ENCODE measurements around the gene NFKB1. TPM values are rescaled to one million over a fixed set of nuclear protein-coding genes. Genes with fewer than 3 reads are reported as not detected.

NFKB1 gene
- total and polyA plus RNA-seq, 2 donors (not counting 1 experiment from before 2014, with no cell fraction given): 20.9 to 32.5 TPM

GRCh38 chr4:102604222-102604940 is 103.2 kb downstream of the NFKB1 start:
- H3K79me2 ChIP-seq (ENCODE audit: control insufficient read depth, insufficient read depth, low read length): no peaks in the 10 kb centered on the region
- H3K4me3 ChIP-seq (replicated peaks in 1 of 4; ENCODE audit: control extremely low read depth in 1 of 4, insufficient read depth in 1 of 4, low read depth in 3 of 4, low read length in 4 of 4): no peak overlapping the region
- peaks cover 1% of the 10 kb centered on the region for H3K36me3 ChIP-seq (ENCODE audit: control insufficient read depth, insufficient read depth, low read length)
- DNase-seq (ENCODE audit: low read depth in 2 of 2): no peak
- H3K27me3 ChIP-seq (ENCODE audit: control insufficient read depth, insufficient read depth, low read length): no peaks in the 10 kb centered on the region
- no peaks in the 10 kb centered on the region for H3K4me1 ChIP-seq (ENCODE audit: control insufficient read depth, extremely low read depth, insufficient read depth, low read length)
- H3K4me2 ChIP-seq (ENCODE audit: extremely low read depth, insufficient read depth, low read length): no peak overlapping the region
- H4K20me1 ChIP-seq (ENCODE audit: control insufficient read depth, extremely low read depth, insufficient read depth, low read length): no peaks in the 10 kb centered on the region
- no peak overlapping the region for H2AFZ ChIP-seq (ENCODE audit: low read length)
- H3K27ac ChIP-seq (ENCODE audit: insufficient read depth, low read length): no peak overlapping the region
- H3K9me3 ChIP-seq (ENCODE audit: control insufficient read depth, insufficient read depth, low read depth, low read length): no peaks in the 10 kb centered on the region
- TF ChIP-seq CTCF (conservative IDR thresholded peaks at IDR 0.05 in 1 of 2, IDR thresholded peaks at IDR 0.05 in 1 of 2; ENCODE audit: low read depth in 1 of 2, low read length in 2 of 2) (no peak), EZH2 (IDR thresholded peaks at IDR 0.05; ENCODE audit: low read length, missing control alignments) (no peak)
- H3K9ac ChIP-seq (ENCODE audit: insufficient read depth, low read length): no peak overlapping the region

GRCh38 chr4:102606261-102606660 is 105.1 kb downstream of the NFKB1 start:
- Histone ChIP-seq H3K36me3 (ENCODE audit: control insufficient read depth, insufficient read depth, low read length) (peaks cover 4% of the 10 kb centered on the region), H4K20me1 (ENCODE audit: control insufficient read depth, extremely low read depth, insufficient read depth, low read length) (no peaks in the 10 kb centered on the region), H3K9me3 (ENCODE audit: control insufficient read depth, insufficient read depth, low read depth, low read length) (no peaks in the 10 kb centered on the region), H3K9ac (ENCODE audit: insufficient read depth, low read length) (no peak overlapping the region), H3K27ac (ENCODE audit: insufficient read depth, low read length) (no peak overlapping the region), H3K27me3 (ENCODE audit: control insufficient read depth, insufficient read depth, low read length) (no peaks in the 10 kb centered on the region), H3K79me2 (ENCODE audit: control insufficient read depth, insufficient read depth, low read length) (no peaks in the 10 kb centered on the region), H2AFZ (ENCODE audit: low read length) (no peak overlapping the region), H3K4me1 (ENCODE audit: control insufficient read depth, extremely low read depth, insufficient read depth, low read length) (no peaks in the 10 kb centered on the region), H3K4me2 (ENCODE audit: extremely low read depth, insufficient read depth, low read length) (no peak overlapping the region), H3K4me3 (replicated peaks in 1 of 4; ENCODE audit: control extremely low read depth in 1 of 4, insufficient read depth in 1 of 4, low read depth in 3 of 4, low read length in 4 of 4) (no peak overlapping the region)
- TF ChIP-seq CTCF (conservative IDR thresholded peaks at IDR 0.05 in 1 of 2, IDR thresholded peaks at IDR 0.05 in 1 of 2; ENCODE audit: low read depth in 1 of 2, low read length in 2 of 2): no peak
- no peak for TF ChIP-seq EZH2 (IDR thresholded peaks at IDR 0.05; ENCODE audit: low read length, missing control alignments)
- DNase-seq (ENCODE audit: low read depth in 2 of 2): no peak

GRCh38 chr4:102606846-102607450 is 105.8 kb downstream of the NFKB1 start:
- no peak overlapping the region for H3K4me3 ChIP-seq (replicated peaks in 1 of 4; ENCODE audit: control extremely low read depth in 1 of 4, insufficient read depth in 1 of 4, low read depth in 3 of 4, low read length in 4 of 4)
- H3K27ac ChIP-seq (ENCODE audit: insufficient read depth, low read length): no peak overlapping the region
- TF ChIP-seq EZH2 (IDR thresholded peaks at IDR 0.05; ENCODE audit: low read length, missing control alignments) (no peak), CTCF (conservative IDR thresholded peaks at IDR 0.05 in 1 of 2, IDR thresholded peaks at IDR 0.05 in 1 of 2; ENCODE audit: low read depth in 1 of 2, low read length in 2 of 2) (no peak)
- H3K9me3 ChIP-seq (ENCODE audit: control insufficient read depth, insufficient read depth, low read depth, low read length): no peaks in the 10 kb centered on the region
- H3K36me3 ChIP-seq (ENCODE audit: control insufficient read depth, insufficient read depth, low read length): peaks cover 4% of the 10 kb centered on the region
- no peaks in the 10 kb centered on the region for H3K79me2 ChIP-seq (ENCODE audit: control insufficient read depth, insufficient read depth, low read length)
- DNase-seq (ENCODE audit: low read depth in 2 of 2): no peak
- no peak overlapping the region for H2AFZ ChIP-seq (ENCODE audit: low read length)
- no peak overlapping the region for H3K4me2 ChIP-seq (ENCODE audit: extremely low read depth, insufficient read depth, low read length)
- H3K9ac ChIP-seq (ENCODE audit: insufficient read depth, low read length): no peak overlapping the region
- no peaks in the 10 kb centered on the region for H3K4me1 ChIP-seq (ENCODE audit: control insufficient read depth, extremely low read depth, insufficient read depth, low read length)
- H3K27me3 ChIP-seq (ENCODE audit: control insufficient read depth, insufficient read depth, low read length): no peaks in the 10 kb centered on the region
- no peaks in the 10 kb centered on the region for H4K20me1 ChIP-seq (ENCODE audit: control insufficient read depth, extremely low read depth, insufficient read depth, low read length)
